Esophagus muscularis mucosa (tissue), 4 donors: Measurements from ENCODE around the gene HES4. TPM values are rescaled to one million over a fixed set of nuclear protein-coding genes. Genes with fewer than 3 reads are reported as not detected.
"Not testable (repeated sequence)": the region's sequence is repeated elsewhere in the genome, so short reads cannot be mapped to it uniquely, and the experiment has no call there.

Experiments
- DNase-seq: peaks from one replicate; pipeline ENCODE4 v3.0.0-alpha.2; 2017; ENCODE audit errors: extremely low spot score
- H3K27ac ChIP-seq, 4 donors: fragments of 200-600 bp; sonication (generic); replicated peaks in 1 of 4; 1 replicate in 3 of 4; 2 replicates in 1 of 4; pipeline ENCODE4 v1.5.1; 2016 to 2019; ENCODE audit warnings: mild to moderate bottlenecking in 1 of 4
- H3K27me3 ChIP-seq, 4 donors: fragments of 200-600 bp; sonication (generic); one replicate each; pipeline versions ENCODE4 v1.5.1 to v1.6.0; 2016 to 2019
- H3K36me3 ChIP-seq, 4 donors: fragments of 200-600 bp; sonication (generic); one replicate each; pipeline ENCODE4 v1.5.1; 2016 to 2019
- H3K4me1 ChIP-seq, 4 donors: fragments of 200-600 bp; sonication (generic); one replicate each; pipeline ENCODE4 v1.5.1; 2016 to 2019
- H3K4me3 ChIP-seq, 4 donors: fragments of 200-600 bp; sonication (generic); 1 replicate in 2 of 4; 2 replicates in 2 of 4; pipeline ENCODE4 v1.5.1; 2016 to 2019; ENCODE audit warnings: mild to moderate bottlenecking in 4 of 4, moderate library complexity in 1 of 4
- H3K9me3 ChIP-seq, 4 donors: fragments of 200-600 bp; sonication (generic); 1 replicate in 3 of 4; 2 replicates in 1 of 4; pipeline ENCODE4 v1.5.1; 2016 to 2019
- EP300 ChIP-seq: sonication (generic); formaldehyde crosslinking; IDR thresholded peaks from one replicate; pipeline ENCODE4 v1.6.1; 2017; ENCODE audit warnings: antibody characterized with exemption
- POLR2A ChIP-seq: fragments of 450-650 bp; IDR thresholded peaks from one replicate; pipeline ENCODE4 v1.6.1; 2017; ENCODE audit warnings: antibody characterized with exemption, moderate library complexity, mild to moderate bottlenecking, low read depth
- POLR2AphosphoS5 ChIP-seq, 2 donors: sonication (generic); formaldehyde crosslinking; IDR thresholded peaks; one replicate each; pipeline ENCODE4 v1.6.1; 2017; ENCODE audit warnings: antibody characterized with exemption in 2 of 2
- WGBS: methylation state at CpG from one replicate; pipeline ENCODE4 v1.1.5; 2018; 5-methylcytosine and 5-hydroxymethylcytosine counted together
- intact Hi-C: fragments of 100-400 bp; cut with DNase I; formaldehyde crosslinking; loops from one replicate; pipeline ENCODE4 v1.15.1; 2023
- total RNA-seq, 4 donors: library from RNA; depleted of rRNA; stranded (reverse); fragments of >200 nt; gene quantifications; one replicate each; pipeline versions ENCODE4 v1.1.0 to v1.2.1, GENCODE V29; 2016
- TF ChIP-seq, protein P1 (sequence below), 3 experiments: fragments of 200-600 bp in 2 of 3; fragments of 450-650 bp in 1 of 3; sonication (generic) in 2 of 3; IDR thresholded peaks; one replicate each; pipeline ENCODE4 v1.5.1; 2017 to 2019; ENCODE audit warnings: antibody characterized with exemption in 3 of 3, mild to moderate bottlenecking in 2 of 3, moderate library complexity in 1 of 3

The HES4 gene
- total RNA-seq, 4 donors from 2014 or later, result 37.8 to 90.4 (median 65.0) TPM

- Histone ChIP-seq H3K4me3 (peak overlapping the region; percentile 74 to 83 (median 82)), H3K36me3 (peaks cover 0 to 8% (median 0%) of the 10 kb centered on the region in 4 donors), H3K27ac (peak overlapping the region; percentile 97 to 100 (median 99)), H3K4me1 (peaks cover 21 to 53% (median 44%) of the 10 kb centered on the region in 4 donors), H3K27me3 (peaks cover 0 to 44% (median 0%) of the 10 kb centered on the region in 4 donors), H3K9me3 (no peaks in the 10 kb centered on the region)
- no peak for DNase-seq
- 55% methylated on average over 27 of the region's 75 CpGs for WGBS
- intact Hi-C loops, result no loop called here
- TF ChIP-seq, protein P1, sequence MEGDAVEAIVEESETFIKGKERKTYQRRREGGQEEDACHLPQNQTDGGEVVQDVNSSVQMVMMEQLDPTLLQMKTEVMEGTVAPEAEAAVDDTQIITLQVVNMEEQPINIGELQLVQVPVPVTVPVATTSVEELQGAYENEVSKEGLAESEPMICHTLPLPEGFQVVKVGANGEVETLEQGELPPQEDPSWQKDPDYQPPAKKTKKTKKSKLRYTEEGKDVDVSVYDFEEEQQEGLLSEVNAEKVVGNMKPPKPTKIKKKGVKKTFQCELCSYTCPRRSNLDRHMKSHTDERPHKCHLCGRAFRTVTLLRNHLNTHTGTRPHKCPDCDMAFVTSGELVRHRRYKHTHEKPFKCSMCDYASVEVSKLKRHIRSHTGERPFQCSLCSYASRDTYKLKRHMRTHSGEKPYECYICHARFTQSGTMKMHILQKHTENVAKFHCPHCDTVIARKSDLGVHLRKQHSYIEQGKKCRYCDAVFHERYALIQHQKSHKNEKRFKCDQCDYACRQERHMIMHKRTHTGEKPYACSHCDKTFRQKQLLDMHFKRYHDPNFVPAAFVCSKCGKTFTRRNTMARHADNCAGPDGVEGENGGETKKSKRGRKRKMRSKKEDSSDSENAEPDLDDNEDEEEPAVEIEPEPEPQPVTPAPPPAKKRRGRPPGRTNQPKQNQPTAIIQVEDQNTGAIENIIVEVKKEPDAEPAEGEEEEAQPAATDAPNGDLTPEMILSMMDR (IDR thresholded peaks at IDR 0.05), result no peak
- TF ChIP-seq POLR2A (no peak), EP300 (no peak), POLR2AphosphoS5 (IDR thresholded peaks at IDR 0.05) (no peak)
Observed at GRCh38 chr1:997993-998744, 1.7 kb downstream of the HES4 start.

DNA sequence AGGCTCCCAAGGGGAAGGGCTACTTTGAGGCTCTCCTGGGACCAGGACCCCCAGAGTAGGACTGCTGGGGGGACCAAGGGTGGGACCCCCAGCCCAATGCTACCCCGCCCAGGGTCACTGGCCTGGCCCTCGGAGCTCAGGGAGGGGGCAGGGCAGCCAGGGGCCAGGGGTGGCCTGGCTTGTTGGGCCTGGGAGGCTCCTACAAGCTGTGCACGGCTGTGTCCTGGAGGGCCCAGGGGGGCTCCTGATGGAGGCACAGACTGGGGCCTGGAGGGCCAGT, 2.2 kb downstream of the HES4 start:
- Histone ChIP-seq H3K27ac (no peak overlapping the region), H3K4me3 (no peak overlapping the region), H3K9me3 (no peaks in the 10 kb centered on the region), H3K4me1 (peaks cover 21 to 53% (median 44%) of the 10 kb centered on the region in 4 donors), H3K27me3 (peaks cover 0 to 44% (median 0%) of the 10 kb centered on the region in 4 donors), H3K36me3 (peaks cover 0 to 4% (median 0%) of the 10 kb centered on the region in 4 donors)
- intact Hi-C loops, result no loop called here
- no peak for DNase-seq
- TF ChIP-seq, protein P1 (IDR thresholded peaks at IDR 0.05), result no peak
- TF ChIP-seq EP300 (no peak), POLR2A (no peak)
- WGBS, result no CpG with 5 or more reads among the region's 3 CpGs

GRCh38 chr1:996851-997712, 2.8 kb downstream of the HES4 start:
- Histone ChIP-seq H3K4me3 (no peak overlapping the region), H3K36me3 (peaks cover 0 to 4% (median 0%) of the 10 kb centered on the region in 4 donors), H3K27ac (no peak overlapping the region), H3K27me3 (peaks cover 0 to 44% (median 0%) of the 10 kb centered on the region in 4 donors), H3K4me1 (peaks cover 21 to 49% (median 42%) of the 10 kb centered on the region in 4 donors), H3K9me3 (peaks cover 0 to 5% (median 2%) of the 10 kb centered on the region in 4 donors)
- no peak for DNase-seq
- TF ChIP-seq POLR2AphosphoS5 (IDR thresholded peaks at IDR 0.05) (no peak), EP300 (no peak), POLR2A (no peak)
- TF ChIP-seq, protein P1 (IDR thresholded peaks at IDR 0.05), result no peak
- intact Hi-C loops, result no loop called here
- 66% methylated on average over 20 of the region's 24 CpGs for WGBS

GRCh38 chr1:995665-996633, 3.9 kb downstream of the HES4 start:
- intact Hi-C loops, result no loop called here
- Histone ChIP-seq H3K36me3 (peaks cover 0 to 4% (median 0%) of the 10 kb centered on the region in 4 donors), H3K4me1 (peaks cover 15 to 38% (median 31%) of the 10 kb centered on the region in 4 donors), H3K4me3 (no peak overlapping the region), H3K27me3 (peaks cover 0 to 36% (median 0%) of the 10 kb centered on the region in 4 donors), H3K9me3 (peaks cover 0 to 15% (median 11%) of the 10 kb centered on the region in 4 donors), H3K27ac (no peak overlapping the region)
- no peak for DNase-seq
- TF ChIP-seq, protein P1 (IDR thresholded peaks at IDR 0.05), result no peak
- no peak for TF ChIP-seq POLR2A
- 31% methylated on average over 25 of the region's 30 CpGs for WGBS

- Histone ChIP-seq H3K4me1 (peaks cover 8 to 25% (median 19%) of the 10 kb centered on the region in 4 donors), H3K9me3 (peaks cover 0 to 15% (median 11%) of the 10 kb centered on the region in 4 donors), H3K27me3 (peaks cover 0 to 25% (median 0%) of the 10 kb centered on the region in 4 donors)
- DNase-seq, H3K4me3 ChIP-seq, H3K27ac ChIP-seq, H3K36me3 ChIP-seq, intact Hi-C loops: not testable (repeated sequence)
- 95% methylated on average over 6 of the region's 6 CpGs for WGBS
Observed at GRCh38 chr1:994546-994945, 5.4 kb downstream of the HES4 start.
